ENCODE data around the gene MCUR1.
"Not testable (repeated sequence)": the region's sequence is repeated elsewhere in the genome, so short reads cannot be mapped to it uniquely, and the experiment has no call there.

MCUR1 gene

DNA sequence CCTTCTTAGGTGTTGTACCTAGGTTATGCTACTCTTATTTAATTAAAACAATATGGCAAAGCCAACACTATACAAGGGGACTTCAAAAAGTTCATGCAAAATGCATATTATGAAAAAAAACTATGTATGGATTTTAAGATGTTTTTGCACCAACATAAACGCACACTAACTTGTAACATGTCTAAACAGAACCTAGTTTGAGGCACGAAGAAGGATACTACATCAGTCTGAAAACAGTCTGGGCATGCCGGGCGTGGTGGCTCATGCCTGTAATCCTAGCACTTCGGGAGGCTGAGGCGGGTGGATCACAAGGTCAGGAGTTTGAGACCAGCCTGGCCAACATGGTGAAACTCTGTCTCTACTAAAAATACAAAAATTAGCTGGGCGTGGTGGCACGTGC, 34.2 kb downstream of the MCUR1 start:
- in situ Hi-C loops (cut with HindIII; ENCODE audit: low sequenced_read_pairs) = not testable (repeated sequence)

- in situ Hi-C loops (cut with HindIII; ENCODE audit: low sequenced_read_pairs) = no loop called here
These were observed 36.3 kb downstream of the MCUR1 start for GRCh38 chr6:13778028-13778427.

DNA sequence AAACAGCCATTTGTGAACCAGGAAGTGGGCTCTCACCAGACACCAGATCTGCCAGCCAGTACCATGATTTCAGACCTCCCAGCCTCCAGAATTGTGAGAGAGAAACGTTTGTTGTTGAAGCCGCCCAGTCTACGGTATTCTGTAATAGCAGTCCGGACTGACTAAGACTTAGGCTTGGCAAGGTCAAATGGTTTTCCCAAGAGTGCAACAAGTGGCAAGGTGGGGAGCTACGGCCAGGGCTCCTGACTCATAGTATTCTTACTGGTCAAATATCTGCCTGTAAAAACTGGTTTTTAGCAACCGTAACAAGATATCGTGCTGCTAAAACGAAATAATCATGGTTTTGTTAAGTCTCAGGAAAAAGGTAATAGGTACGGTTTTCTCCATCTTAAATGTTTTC, 37.8 kb downstream of the MCUR1 start:
- in situ Hi-C loops (cut with HindIII; ENCODE audit: low sequenced_read_pairs) = no loop called here

DNA sequence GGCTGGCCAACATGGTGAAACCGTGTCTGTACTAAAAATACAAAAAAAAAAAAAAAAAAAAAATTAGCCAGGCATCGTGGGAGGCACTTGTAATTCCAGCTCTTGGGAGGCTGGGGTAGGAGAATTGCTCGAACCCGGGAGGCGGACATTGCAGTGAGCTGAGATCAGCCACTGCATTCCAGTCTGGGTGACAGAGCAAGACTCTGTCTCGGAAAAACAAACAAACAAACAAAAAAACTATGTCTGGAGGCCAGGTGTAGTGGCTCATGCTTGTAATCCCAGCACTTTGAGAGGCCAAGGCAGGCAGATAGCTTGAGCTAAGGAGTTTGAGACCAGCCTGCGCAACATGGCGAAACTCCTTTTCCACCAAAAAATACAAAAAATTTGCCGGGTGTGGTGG, 38.9 kb downstream of the MCUR1 start:
- in situ Hi-C loops (cut with HindIII; ENCODE audit: low sequenced_read_pairs) = not testable (repeated sequence)

DNA sequence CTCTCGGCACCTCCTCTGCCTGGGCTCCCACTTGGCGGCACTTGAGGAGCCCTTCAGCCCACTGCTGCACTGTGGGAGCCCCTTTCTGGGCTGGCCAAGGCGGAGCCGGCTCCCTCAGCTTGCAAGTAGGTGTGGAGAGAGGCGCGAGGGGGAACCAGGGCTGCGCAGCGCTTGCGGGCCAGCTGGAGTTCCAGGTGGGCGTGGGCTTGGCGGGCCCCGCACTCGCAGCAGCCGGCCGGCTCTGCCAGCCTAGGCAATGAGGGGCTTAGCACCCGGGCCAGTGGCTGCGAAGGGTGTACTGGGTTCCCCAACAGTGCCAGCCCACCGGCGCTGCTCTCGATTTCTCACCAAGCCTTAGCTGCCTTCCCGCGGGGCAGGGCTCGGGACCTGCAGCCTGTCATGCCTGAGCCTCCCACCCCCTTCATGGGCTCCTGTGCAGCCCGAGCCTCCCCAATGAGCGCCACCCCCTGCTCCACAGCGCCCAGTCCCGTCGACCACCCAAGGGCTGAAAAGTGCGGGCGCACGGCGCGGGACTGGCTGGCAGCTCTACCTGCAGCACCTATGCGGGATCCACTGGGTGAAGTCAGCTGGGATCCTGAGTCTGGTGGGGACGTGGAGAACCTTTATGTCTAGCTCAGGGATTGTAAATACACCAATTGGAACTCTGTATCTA, 41.9 kb downstream of the MCUR1 start:
- in situ Hi-C loops (cut with HindIII; ENCODE audit: low sequenced_read_pairs) = not testable (repeated sequence)

DNA sequence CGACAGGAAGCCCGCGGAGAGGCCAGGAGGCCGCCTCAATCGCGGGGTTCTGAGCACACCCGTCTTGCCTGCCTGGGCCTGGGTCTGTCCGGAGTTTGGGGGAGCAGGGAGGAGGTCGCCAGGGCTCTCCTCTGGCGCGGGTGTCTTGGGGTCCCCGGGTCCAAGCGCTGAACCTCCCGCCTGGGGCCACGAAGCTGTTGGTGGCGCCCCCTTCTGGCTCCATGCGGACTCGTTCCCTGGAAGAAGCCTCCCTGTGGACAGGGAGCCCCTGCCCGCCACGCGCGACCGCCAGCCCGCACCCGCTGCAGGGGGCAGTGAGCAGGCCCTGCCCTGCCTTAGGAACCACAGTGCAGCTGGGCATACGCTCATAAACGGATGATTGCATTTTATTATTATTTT, 44.7 kb downstream of the MCUR1 start:
- in situ Hi-C loops (cut with HindIII; ENCODE audit: low sequenced_read_pairs) = no loop called here

DNA sequence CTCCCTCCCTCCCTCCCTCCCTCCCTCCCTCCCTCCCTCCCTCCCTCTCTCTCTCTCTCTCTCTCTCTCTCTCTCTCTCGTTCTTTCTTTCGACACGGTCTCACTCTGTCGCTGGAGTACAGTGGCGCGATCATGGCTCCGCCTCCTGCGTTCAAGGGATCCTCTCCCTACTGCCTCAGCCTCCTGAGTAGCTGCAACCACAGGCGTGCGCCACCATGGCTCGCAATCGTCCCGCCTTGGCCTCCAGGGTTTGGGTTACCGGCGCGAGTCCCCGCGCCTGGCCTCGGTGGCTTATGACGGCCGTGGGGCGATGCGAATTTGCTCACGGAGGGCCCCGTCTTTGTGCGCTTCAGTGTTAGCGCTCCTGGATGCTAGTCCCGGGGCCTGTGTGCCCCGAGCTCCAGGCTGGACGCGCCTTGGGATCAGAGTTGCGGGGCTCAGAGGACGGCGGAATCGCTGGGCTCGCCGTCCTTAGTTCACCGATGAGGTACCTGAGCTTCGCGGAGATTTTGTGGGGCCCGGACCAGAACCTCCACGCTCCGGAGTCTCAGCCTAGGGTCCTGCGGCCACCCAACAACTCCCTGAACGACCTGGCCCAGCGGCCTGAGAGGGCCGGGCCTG, 45.2 kb downstream of the MCUR1 start:
- in situ Hi-C loops (cut with HindIII; ENCODE audit: low sequenced_read_pairs) = no loop called here

DNA sequence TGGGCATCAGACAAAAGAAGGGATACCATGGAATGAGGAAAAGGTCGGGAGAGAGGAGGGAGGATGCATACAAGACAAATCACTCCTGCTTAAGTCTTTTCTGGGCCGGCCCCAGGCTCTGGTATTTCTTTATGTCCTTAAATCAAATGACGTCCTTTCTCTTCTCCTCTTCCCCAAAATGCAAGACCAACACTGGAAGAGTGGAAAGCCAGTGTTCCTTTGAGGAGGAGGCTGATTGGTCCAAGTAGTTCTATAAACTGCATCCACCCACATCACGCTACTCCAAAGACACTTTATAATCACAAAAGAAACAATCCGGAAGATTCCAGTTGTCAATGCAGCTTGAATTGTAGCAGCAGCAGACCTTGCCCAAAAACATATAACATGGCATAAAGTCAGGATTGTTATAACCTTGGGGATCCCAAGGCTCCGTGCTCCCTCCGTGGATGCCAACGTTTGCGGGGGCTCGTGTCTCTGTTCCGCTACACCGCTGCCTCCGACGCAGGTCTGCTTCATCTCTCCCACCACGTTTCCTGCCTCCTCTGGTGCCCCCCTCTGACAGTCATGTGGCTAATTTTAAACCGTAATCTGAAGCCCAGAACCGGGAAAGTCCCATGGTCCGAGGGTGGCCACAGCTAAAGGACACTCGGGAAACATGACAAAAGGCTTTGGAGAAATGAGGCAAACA, 47.1 kb downstream of the MCUR1 start:
- in situ Hi-C loops (cut with HindIII; ENCODE audit: low sequenced_read_pairs) = no loop called here

DNA sequence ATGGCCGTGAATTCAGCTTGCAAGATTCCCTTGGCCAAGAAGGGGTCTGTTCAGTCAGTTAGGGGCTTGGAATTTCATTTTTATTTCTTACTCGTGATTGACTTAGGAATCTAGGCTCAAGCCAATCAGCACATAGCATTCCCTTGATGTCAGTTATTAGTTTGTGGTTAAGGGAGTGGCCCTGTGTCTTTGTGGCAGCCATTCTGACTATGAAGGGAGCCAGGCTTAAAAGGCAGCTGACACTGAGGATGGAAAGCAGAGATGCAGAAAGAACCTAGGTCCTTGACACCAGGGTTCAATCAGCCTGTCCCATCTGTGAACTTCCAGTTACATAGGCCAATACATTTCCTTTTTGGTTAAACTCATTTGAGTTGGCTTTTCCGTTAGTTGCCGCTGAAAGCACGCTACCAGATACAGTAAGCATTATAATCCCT, 48.1 kb downstream of the MCUR1 start:
- in situ Hi-C loops (cut with HindIII; ENCODE audit: low sequenced_read_pairs) = no loop called here

- in situ Hi-C loops (cut with HindIII; ENCODE audit: low sequenced_read_pairs) = no loop called here
These were observed 48.8 kb downstream of the MCUR1 start for GRCh38 chr6:13765570-13765969.

DNA sequence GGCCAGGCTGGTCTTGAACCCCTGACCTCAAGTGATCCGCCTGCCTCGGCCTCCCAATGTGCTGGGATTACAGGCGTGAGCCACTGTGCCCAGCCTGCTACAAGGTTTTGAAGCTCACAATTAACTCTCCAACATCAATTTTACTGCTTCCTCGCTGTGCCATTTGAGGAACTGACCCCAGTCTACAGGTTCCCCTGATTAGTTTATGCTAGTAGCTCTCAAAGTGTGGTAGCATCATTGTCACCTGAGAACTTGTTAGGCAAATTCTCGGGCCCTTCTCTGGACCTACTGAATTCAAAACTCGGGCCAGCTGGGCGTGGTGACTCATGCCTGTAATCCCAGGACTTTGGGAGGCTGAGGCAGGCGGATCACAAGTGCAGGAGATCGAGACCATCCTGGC, 49.4 kb downstream of the MCUR1 start:
- in situ Hi-C loops (cut with HindIII; ENCODE audit: low sequenced_read_pairs) = no loop called here

DNA sequence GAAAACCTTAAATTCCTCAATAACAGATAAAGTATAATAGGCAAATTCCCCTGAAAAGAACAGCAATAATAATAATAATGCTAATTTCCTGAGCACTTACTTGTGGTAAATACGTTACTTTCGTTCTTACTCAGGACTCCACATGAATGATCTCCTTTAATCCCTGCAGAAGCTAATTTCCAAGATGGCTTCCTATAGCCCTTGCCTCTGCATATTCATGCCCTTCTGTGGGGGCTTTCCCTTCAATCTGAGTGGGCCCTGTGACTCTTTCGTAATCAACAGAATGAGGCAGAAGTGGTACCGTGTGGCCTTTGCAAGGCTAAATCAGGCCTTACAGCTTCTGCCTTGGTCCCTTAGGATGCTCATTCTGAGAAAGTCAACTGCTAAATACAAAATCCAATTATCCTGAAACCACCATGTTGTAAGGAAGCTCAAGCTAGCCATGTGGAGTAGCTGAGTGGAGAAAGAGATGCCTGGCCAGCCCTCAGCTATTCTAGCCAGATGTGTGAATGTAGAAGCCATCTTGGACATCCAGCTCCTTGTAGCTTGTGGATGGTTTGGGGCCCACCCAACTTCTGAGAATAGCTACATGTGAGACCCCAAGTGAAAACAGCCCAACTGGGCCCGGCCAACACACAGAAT, 50.5 kb downstream of the MCUR1 start:
- in situ Hi-C loops (cut with HindIII; ENCODE audit: low sequenced_read_pairs) = no loop called here

DNA sequence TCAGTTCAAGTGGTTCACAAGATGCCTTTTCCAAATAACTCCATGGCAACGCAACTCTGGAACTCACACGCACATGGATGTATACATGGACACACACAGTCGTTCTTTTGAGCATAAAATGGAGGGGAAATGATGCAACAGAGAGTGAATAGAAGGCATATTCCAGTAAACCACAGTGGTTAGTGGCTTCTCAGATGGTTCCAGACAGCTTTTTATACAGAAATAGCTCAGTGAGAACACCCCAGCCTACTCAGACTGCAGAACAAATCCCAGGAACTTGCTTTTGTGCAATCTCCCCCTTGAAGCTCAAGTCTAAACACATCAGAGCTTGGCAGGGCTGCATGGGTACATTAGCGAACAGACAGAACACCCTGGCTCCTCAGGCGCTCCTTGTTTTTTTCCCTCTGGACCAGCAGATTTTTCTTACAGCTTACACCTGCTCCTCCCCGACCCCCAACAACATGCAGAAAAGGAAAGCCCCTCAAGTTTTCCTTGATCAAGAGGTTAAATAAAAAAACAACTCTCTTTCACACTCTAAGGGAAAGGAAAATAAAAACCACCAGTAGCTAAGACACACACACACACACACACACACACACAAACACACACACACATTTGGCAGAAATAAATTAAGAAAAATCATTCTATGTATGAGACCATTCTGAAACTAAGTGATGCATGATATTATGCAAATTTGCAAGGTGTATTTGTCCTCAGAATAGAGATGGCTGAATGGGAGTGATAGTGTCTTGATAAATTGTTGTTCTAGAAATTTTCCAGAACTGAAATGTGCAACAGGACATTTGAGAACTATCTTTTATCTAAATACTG, 51.5 kb downstream of the MCUR1 start:
- in situ Hi-C loops (cut with HindIII; ENCODE audit: low sequenced_read_pairs) = no loop called here

DNA sequence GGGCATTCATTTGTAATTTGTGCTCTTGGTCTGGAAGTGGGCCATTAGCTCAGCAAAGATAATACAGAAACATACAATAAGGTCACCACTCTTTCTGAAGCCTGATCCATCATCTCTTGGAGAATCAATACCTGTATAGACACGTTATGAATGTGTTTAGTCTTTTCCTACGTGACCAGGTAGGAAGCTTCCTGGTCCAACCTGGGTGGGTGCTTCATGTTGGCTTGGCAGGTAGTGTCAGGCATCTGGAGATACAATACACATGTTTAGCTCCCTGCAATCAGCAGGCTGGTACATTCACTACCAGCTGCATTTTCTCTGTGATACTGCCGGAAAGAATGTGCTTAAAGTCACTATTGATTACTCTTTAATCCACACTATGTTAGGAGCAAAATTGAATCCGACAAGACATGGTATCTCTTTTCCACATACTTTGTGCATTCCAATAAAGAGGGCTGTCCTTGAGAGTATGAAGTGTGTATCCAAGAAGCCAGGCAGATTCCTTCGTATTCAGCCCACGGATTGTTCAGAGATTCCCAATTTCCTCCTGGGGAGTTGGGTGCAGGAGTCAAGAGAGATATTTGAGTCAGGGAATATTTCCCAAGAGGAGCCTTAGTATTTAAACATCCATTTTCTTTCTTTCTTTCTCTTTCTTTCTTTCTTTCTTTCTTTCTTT, 52.9 kb downstream of the MCUR1 start:
- in situ Hi-C loops (cut with HindIII; ENCODE audit: low sequenced_read_pairs) = no loop called here

- in situ Hi-C loops (cut with HindIII; ENCODE audit: low sequenced_read_pairs) = no loop called here
These were observed 53.8 kb downstream of the MCUR1 start for GRCh38 chr6:13760307-13761304.

DNA sequence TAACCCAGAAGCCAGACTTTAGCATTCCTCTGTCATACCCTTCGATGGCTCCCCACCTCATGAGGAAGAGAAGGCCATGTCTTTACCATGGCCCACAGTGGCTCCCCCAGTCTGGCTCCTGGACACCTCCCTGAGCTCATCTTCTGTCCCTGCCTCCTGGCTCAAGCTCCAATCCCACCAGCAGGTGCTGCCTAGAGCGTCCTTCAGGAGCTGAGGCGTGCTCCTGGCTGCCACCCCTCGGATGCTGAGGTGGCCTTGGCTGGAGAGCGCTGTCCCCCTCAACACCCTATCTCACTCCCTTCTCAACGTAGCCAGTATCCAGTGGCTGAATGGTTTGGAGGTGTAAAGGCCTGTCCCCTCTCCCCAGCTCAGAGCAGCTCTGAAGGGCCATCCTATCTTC, 55.3 kb downstream of the MCUR1 start:
- in situ Hi-C loops (cut with HindIII; ENCODE audit: low sequenced_read_pairs) = no loop called here

GRCh38 chr6:13754644-13755043, 59.7 kb downstream of the MCUR1 start:
- in situ Hi-C loops (cut with HindIII; ENCODE audit: low sequenced_read_pairs) = no loop called here

DNA sequence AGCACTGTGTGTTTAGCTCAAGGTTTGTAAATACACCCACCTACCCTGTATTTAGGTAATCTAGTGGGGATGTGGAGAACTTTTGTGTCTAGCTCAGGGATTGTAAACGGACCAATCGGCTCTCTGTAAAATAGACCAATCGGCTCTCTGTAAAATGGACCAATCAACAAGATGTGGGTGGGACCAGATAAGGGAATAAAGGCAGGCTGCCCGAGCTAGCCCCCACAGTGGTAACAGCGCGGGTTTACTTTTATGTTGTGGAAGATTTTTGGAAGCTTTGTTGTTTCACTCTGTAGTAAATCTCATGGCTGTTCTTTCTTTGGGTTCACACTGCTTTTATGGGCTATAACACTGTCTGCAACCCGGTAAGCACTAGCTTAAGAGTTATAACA, 70.6 kb downstream of the MCUR1 start:
- in situ Hi-C loops (cut with HindIII; ENCODE audit: low sequenced_read_pairs) = no loop called here

All from endothelial cell of hepatic sinusoid (primary cell).